ENCODE measurements around the gene KAZN.

Gene KAZN

GRCh38 chr1:14677292-14677971 is 78.9 kb downstream of the KAZN start:
- in situ Hi-C loops (cut with MboI; ENCODE audit: low sequenced_read_pairs, unreplicated experiment): no loop called here
- no peak for TF ChIP-seq CTCF (IDR thresholded peaks at IDR 0.05; ENCODE audit: borderline replicate concordance, control extremely low read depth, extremely low read depth, insufficient read depth, missing control alignments)
- no peak for DNase-seq (ENCODE audit: low spot score)

GRCh38 chr1:14678011-14678638 is 79.6 kb downstream of the KAZN start:
- in situ Hi-C loops (cut with MboI; ENCODE audit: low sequenced_read_pairs, unreplicated experiment): no loop called here
- DNase-seq (ENCODE audit: low spot score): no peak
- no peak for TF ChIP-seq CTCF (IDR thresholded peaks at IDR 0.05; ENCODE audit: borderline replicate concordance, control extremely low read depth, extremely low read depth, insufficient read depth, missing control alignments)

GRCh38 chr1:14679027-14679688 is 80.7 kb downstream of the KAZN start:
- in situ Hi-C loops (cut with MboI; ENCODE audit: low sequenced_read_pairs, unreplicated experiment): no loop called here
- TF ChIP-seq CTCF (IDR thresholded peaks at IDR 0.05; ENCODE audit: borderline replicate concordance, control extremely low read depth, extremely low read depth, insufficient read depth, missing control alignments): no peak
- no peak for DNase-seq (ENCODE audit: low spot score)

GRCh38 chr1:14681182-14681581 is 82.7 kb downstream of the KAZN start:
- no peak for TF ChIP-seq CTCF (IDR thresholded peaks at IDR 0.05; ENCODE audit: borderline replicate concordance, control extremely low read depth, extremely low read depth, insufficient read depth, missing control alignments)
- DNase-seq (ENCODE audit: low spot score): no peak
- in situ Hi-C loops (cut with MboI; ENCODE audit: low sequenced_read_pairs, unreplicated experiment): no loop called here

- no peak for TF ChIP-seq CTCF (IDR thresholded peaks at IDR 0.05; ENCODE audit: borderline replicate concordance, control extremely low read depth, extremely low read depth, insufficient read depth, missing control alignments)
- in situ Hi-C loops (cut with MboI; ENCODE audit: low sequenced_read_pairs, unreplicated experiment): no loop called here
- no peak for DNase-seq (ENCODE audit: low spot score)
These were observed 84.6 kb downstream of the KAZN start for GRCh38 chr1:14682941-14683621.

- in situ Hi-C loops (cut with MboI; ENCODE audit: low sequenced_read_pairs, unreplicated experiment): no loop called here
- no peak for TF ChIP-seq CTCF (IDR thresholded peaks at IDR 0.05; ENCODE audit: borderline replicate concordance, control extremely low read depth, extremely low read depth, insufficient read depth, missing control alignments)
- DNase-seq (ENCODE audit: low spot score): no peak
These were observed 86.6 kb downstream of the KAZN start for GRCh38 chr1:14685078-14685477.
